PFSK-1 (cell line): ENCODE measurements around the gene RPH3AL.

Source experiments
- POLR2AphosphoS5 ChIP-seq: IDR thresholded peaks from 2 replicates; pipeline ENCODE4 v1.6.1; 2012; ENCODE audit warnings: low read depth, mild to moderate bottlenecking, control low read depth, low read length, moderate library complexity
- REST ChIP-seq, 2 experiments: IDR thresholded peaks; 2 replicates each; pipeline versions ENCODE4 v1.6.1 to v1.8.0; 2011 to 2012; ENCODE audit warnings: low read depth in 2 of 2, low read length in 2 of 2, control low read depth in 1 of 2, inconsistent platforms in 1 of 2, mild to moderate bottlenecking in 1 of 2, moderate library complexity in 1 of 2; ENCODE audit not compliant: insufficient read depth in 1 of 2
- TAF1 ChIP-seq: IDR thresholded peaks from 2 replicates; pipeline ENCODE4 v1.6.1; 2012; ENCODE audit warnings: low read length, control low read depth, borderline replicate concordance; ENCODE audit not compliant: insufficient read depth

GRCh38 chr17:390025-390424, 37.4 kb upstream of the RPH3AL start:
- TF ChIP-seq REST (IDR thresholded peaks at IDR 0.05; ENCODE audit: insufficient read depth in 1 of 2, low read depth in 2 of 2, low read length in 2 of 2) (no peak), POLR2AphosphoS5 (no peak), TAF1 (no peak)
